Nephron progenitor cell (in vitro differentiated cells): ENCODE measurements around the gene PIAS2.

ENCODE experiments used
- DNase-seq: peaks from one replicate; pipeline ENCODE4 v3.0.0; 2021
- H3K27ac Mint-ChIP-seq: 2 replicates; pipeline ENCODE4 v1.8.0; 2021; ENCODE audit warnings: mild to moderate bottlenecking, moderate library complexity, mixed read lengths
- H3K27me3 Mint-ChIP-seq: 2 replicates; pipeline ENCODE4 v1.8.0; 2021; ENCODE audit warnings: mild to moderate bottlenecking, low read depth, mixed read lengths; ENCODE audit not compliant: poor library complexity
- H3K36me3 Mint-ChIP-seq: 2 replicates; pipeline ENCODE4 v1.8.0; 2021; ENCODE audit warnings: low read depth, mixed read lengths
- H3K4me1 Mint-ChIP-seq: 2 replicates; pipeline ENCODE4 v1.8.0; 2021; ENCODE audit warnings: mixed read lengths
- H3K4me3 Mint-ChIP-seq: 2 replicates; pipeline ENCODE4 v1.8.0; 2021; ENCODE audit warnings: mild to moderate bottlenecking, moderate library complexity, mixed read lengths
- H3K9me3 Mint-ChIP-seq: 2 replicates; pipeline ENCODE4 v1.8.0; 2021; ENCODE audit warnings: mild to moderate bottlenecking, moderate library complexity, mixed read lengths
- CTCF ChIP-seq: fragments of 200-600 bp; sonication (generic); IDR thresholded peaks from 2 replicates; pipeline ENCODE4 v1.5.0; 2021; ENCODE audit warnings: antibody characterized with exemption

Gene PIAS2

GRCh38 chr18:46892842-46893241 is 24.5 kb downstream of the PIAS2 start:
- Mint-ChIP-seq H3K36me3 (peaks cover 81% of the 10 kb centered on the region), H3K4me3 (no peak overlapping the region), H3K27me3 (peaks cover 4% of the 10 kb centered on the region), H3K27ac (peak overlapping the region; percentile 22), H3K9me3 (peaks cover 39% of the 10 kb centered on the region), H3K4me1 (no peaks in the 10 kb centered on the region)
- DNase-seq, result no peak
- no peak for TF ChIP-seq CTCF

- Mint-ChIP-seq H3K4me1 (no peaks in the 10 kb centered on the region), H3K4me3 (no peak overlapping the region), H3K36me3 (peaks cover 91% of the 10 kb centered on the region), H3K27ac (no peak overlapping the region), H3K27me3 (peaks cover 4% of the 10 kb centered on the region), H3K9me3 (peaks cover 49% of the 10 kb centered on the region)
- TF ChIP-seq CTCF, result no peak
- DNase-seq, result no peak
Measured at GRCh38 chr18:46891742-46892214, 25.5 kb downstream of the PIAS2 start.

GRCh38 chr18:46888965-46889364 is 28.3 kb downstream of the PIAS2 start:
- Mint-ChIP-seq H3K4me1 (no peaks in the 10 kb centered on the region), H3K36me3 (peaks cover 83% of the 10 kb centered on the region)

GRCh38 chr18:46886893-46887292 is 30.4 kb downstream of the PIAS2 start:
- Mint-ChIP-seq H3K4me3 (no peak overlapping the region), H3K9me3 (peaks cover 68% of the 10 kb centered on the region), H3K36me3 (peaks cover 71% of the 10 kb centered on the region), H3K4me1 (no peaks in the 10 kb centered on the region), H3K27me3 (peaks cover 4% of the 10 kb centered on the region), H3K27ac (no peak overlapping the region)
- no peak for DNase-seq
- TF ChIP-seq CTCF, result no peak

More at GRCh38 chr18:46888965-46889364, 28.3 kb downstream of the PIAS2 start:
- Mint-ChIP-seq H3K27ac (no peak overlapping the region), H3K4me3 (no peak overlapping the region), H3K9me3 (peaks cover 69% of the 10 kb centered on the region), H3K27me3 (peaks cover 4% of the 10 kb centered on the region)
- DNase-seq, result no peak
- TF ChIP-seq CTCF, result no peak

- no peak for TF ChIP-seq CTCF
- H3K36me3 Mint-ChIP-seq, result peaks cover 66% of the 10 kb centered on the region
- no peak for DNase-seq
- peaks cover 3% of the 10 kb centered on the region for H3K27me3 Mint-ChIP-seq
- H3K4me1 Mint-ChIP-seq, result no peaks in the 10 kb centered on the region
- H3K9me3 Mint-ChIP-seq, result peaks cover 61% of the 10 kb centered on the region
- H3K4me3 Mint-ChIP-seq, result no peak overlapping the region
- H3K27ac Mint-ChIP-seq, result no peak overlapping the region
Measured at GRCh38 chr18:46883180-46883579, 34.1 kb downstream of the PIAS2 start.

- no peak for DNase-seq
- peaks cover 68% of the 10 kb centered on the region for H3K9me3 Mint-ChIP-seq
- TF ChIP-seq CTCF, result no peak
- H3K4me1 Mint-ChIP-seq, result peaks cover 6% of the 10 kb centered on the region
- H3K36me3 Mint-ChIP-seq, result peaks cover 88% of the 10 kb centered on the region
- peak overlapping the region; percentile 58 for H3K27ac Mint-ChIP-seq
- H3K4me3 Mint-ChIP-seq, result no peak overlapping the region
- peaks cover 3% of the 10 kb centered on the region for H3K27me3 Mint-ChIP-seq
Measured at GRCh38 chr18:46877329-46877987, 39.8 kb downstream of the PIAS2 start.
